HEK293 (cell line): ENCODE data around the gene PM20D1.

Source experiments
- ZNF324 ChIP-seq: fragments of 450-650 bp; formaldehyde crosslinking; IDR thresholded peaks from 2 replicates; pipeline ENCODE4 v1.5.1; 2016; ENCODE audit warnings: missing biosample characterization, missing genetic modification characterization
- TF ChIP-seq, protein P1 (sequence below): fragments of 450-650 bp; formaldehyde crosslinking; IDR thresholded peaks from 2 replicates; pipeline ENCODE4 v1.5.1; 2016; ENCODE audit warnings: missing biosample characterization, missing genetic modification characterization

DNA sequence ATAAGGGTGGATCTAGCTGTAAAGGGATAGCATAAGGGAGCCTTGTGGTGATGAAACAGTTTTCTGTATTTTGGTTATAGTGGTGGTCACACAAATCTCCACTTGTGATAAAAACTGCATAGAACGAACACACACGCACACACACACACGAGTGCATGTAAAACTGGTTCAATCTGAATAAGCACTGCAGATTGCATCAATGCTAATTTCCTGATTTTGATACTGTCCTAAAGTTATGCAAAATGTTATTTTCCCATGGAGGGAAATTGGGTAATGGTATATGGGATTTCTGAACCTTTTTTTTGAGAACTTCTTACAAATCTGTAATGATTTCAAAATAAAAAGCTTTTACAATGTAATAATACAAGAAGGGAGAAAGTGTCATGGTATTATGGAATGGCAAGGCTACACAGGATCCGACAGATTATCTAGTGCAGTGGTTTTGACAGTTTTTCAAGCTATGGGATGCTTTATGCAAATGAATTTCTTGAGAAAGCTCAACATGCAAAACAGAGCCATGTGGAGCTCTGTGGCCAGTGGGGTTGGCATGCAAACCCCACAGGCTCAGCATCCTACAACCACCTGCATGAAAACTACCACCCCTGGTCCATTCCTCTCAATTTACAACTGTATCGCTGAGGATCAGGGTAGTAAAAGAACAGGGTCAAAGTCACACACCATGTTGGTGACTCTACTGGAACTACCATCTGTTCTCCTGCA lies 55.8 kb downstream of the PM20D1 start:
- no peak for TF ChIP-seq ZNF324 (tag by site-specific recombination)
- TF ChIP-seq, protein P1, sequence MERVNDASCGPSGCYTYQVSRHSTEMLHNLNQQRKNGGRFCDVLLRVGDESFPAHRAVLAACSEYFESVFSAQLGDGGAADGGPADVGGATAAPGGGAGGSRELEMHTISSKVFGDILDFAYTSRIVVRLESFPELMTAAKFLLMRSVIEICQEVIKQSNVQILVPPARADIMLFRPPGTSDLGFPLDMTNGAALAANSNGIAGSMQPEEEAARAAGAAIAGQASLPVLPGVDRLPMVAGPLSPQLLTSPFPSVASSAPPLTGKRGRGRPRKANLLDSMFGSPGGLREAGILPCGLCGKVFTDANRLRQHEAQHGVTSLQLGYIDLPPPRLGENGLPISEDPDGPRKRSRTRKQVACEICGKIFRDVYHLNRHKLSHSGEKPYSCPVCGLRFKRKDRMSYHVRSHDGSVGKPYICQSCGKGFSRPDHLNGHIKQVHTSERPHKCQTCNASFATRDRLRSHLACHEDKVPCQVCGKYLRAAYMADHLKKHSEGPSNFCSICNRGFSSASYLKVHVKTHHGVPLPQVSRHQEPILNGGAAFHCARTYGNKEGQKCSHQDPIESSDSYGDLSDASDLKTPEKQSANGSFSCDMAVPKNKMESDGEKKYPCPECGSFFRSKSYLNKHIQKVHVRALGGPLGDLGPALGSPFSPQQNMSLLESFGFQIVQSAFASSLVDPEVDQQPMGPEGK (tag by site-specific recombination), result no peak
